ENCODE data around the gene LEFTY2.
"Not testable (repeated sequence)": the region's sequence is repeated elsewhere in the genome, so short reads cannot be mapped to it uniquely, and the experiment has no call there.

LEFTY2 gene

GRCh38 chr1:225953315-225953714 is 12.3 kb upstream of the LEFTY2 start:
- DNase-seq = no peak

- DNase-seq = no peak
Observed at GRCh38 chr1:225950905-225951497, 10.0 kb upstream of the LEFTY2 start.

- DNase-seq = no peak
Observed at GRCh38 chr1:225949041-225949440, 8.0 kb upstream of the LEFTY2 start.

- DNase-seq = no peak
Observed at GRCh38 chr1:225946803-225947202, 5.8 kb upstream of the LEFTY2 start.

- DNase-seq = no peak
Observed at GRCh38 chr1:225946082-225946620, 5.1 kb upstream of the LEFTY2 start.

GRCh38 chr1:225945564-225945963 is 4.5 kb upstream of the LEFTY2 start:
- no peak for DNase-seq

- peak; percentile 4 for DNase-seq
Observed at GRCh38 chr1:225944951-225945350, 3.9 kb upstream of the LEFTY2 start.

GRCh38 chr1:225944387-225944786 is 3.4 kb upstream of the LEFTY2 start:
- no peak for DNase-seq

GRCh38 chr1:225943582-225943981 is 2.6 kb upstream of the LEFTY2 start:
- no peak for DNase-seq

- DNase-seq = no peak
Observed at GRCh38 chr1:225942574-225942973, 1.6 kb upstream of the LEFTY2 start.

- no peak for DNase-seq
Observed at GRCh38 chr1:225941942-225942222, 862 bp upstream of the LEFTY2 start.

- DNase-seq = no peak
Observed at GRCh38 chr1:225940385-225941151, 452 bp downstream of the LEFTY2 start.

GRCh38 chr1:225939939-225940310 is 1.1 kb downstream of the LEFTY2 start:
- not testable (repeated sequence) for DNase-seq

GRCh38 chr1:225939097-225939938 is 1.7 kb downstream of the LEFTY2 start:
- DNase-seq = not testable (repeated sequence)

- no peak for DNase-seq
Observed at GRCh38 chr1:225937048-225937968, 3.7 kb downstream of the LEFTY2 start.

GRCh38 chr1:225936523-225936922 is 4.5 kb downstream of the LEFTY2 start:
- DNase-seq = no peak

GRCh38 chr1:225936086-225936485 is 4.9 kb downstream of the LEFTY2 start:
- not testable (repeated sequence) for DNase-seq

- DNase-seq = no peak
Observed at GRCh38 chr1:225934711-225935110, 6.3 kb downstream of the LEFTY2 start.

- no peak for DNase-seq
Observed at GRCh38 chr1:225933072-225933471, 7.9 kb downstream of the LEFTY2 start.

GRCh38 chr1:225931270-225932136 is 9.5 kb downstream of the LEFTY2 start:
- DNase-seq = no peak

GRCh38 chr1:225930566-225930965 is 10.5 kb downstream of the LEFTY2 start:
- no peak for DNase-seq

GRCh38 chr1:225929462-225929861 is 11.6 kb downstream of the LEFTY2 start:
- not testable (repeated sequence) for DNase-seq
